HG02759 (cell line): ENCODE data around the gene SORCS2.

ENCODE experiments used
- ATAC-seq: cut with Tn5 transposase; IDR thresholded peaks from one replicate; pipeline ENCODE4 v1.9.1; 2021; ENCODE audit warnings: mild to moderate bottlenecking, moderate library complexity; ENCODE audit not compliant: unreplicated experiment

SORCS2 gene

DNA sequence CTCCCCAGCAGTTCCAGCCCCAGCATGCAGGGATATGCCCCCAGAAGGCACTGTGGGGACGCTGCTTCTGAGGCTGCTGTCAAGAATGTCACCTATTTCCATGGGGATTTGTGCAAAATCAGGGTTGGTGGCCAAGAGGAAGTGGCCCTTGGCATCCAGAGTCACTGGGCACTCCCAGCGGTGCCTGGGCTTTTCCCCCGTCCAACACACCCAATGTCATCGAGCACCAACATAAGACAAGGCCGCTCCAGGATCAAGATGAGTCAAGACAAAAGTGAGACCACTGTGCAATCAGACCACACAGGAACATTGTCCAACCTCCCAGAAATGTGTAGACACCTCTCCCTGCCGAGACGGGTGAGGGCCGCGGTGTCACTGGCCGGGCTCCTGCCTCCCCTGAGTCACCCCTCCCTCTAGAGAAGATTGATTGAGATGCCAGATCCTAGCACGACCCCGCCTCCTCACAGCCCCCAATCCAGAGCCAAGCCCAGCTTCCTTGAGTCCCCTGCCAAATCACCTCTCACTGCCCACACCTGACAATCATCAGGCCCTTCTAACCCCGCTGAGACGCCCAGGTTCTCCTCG is 553.1 kb downstream of the SORCS2 start:
- no peak for ATAC-seq

- no peak for ATAC-seq
Observed at GRCh38 chr4:7746351-7747061, 554.2 kb downstream of the SORCS2 start.

GRCh38 chr4:7747062-7747385 is 554.7 kb downstream of the SORCS2 start:
- ATAC-seq, result no peak

- ATAC-seq, result no peak
Observed at GRCh38 chr4:7747566-7747965, 555.2 kb downstream of the SORCS2 start.

DNA sequence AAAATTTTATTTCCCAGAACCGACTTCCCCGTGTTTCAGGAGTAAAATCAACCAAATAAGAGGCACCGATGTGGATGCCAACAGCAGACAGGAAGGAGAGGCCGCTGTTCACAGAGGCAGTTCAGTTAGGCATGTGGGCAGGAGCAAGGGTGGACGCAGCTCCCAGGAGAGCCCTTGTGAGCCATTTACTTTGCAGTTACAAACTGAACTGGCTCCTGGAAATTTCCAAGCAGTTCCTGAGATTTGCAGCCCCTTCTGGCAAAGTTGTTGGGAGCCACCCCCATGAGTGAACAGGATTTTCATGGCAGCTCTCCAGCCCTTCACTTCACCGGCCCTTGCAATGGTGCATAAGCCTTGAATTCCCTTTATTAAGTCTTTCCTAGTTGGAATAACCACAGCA is 558.2 kb downstream of the SORCS2 start:
- no peak for ATAC-seq

DNA sequence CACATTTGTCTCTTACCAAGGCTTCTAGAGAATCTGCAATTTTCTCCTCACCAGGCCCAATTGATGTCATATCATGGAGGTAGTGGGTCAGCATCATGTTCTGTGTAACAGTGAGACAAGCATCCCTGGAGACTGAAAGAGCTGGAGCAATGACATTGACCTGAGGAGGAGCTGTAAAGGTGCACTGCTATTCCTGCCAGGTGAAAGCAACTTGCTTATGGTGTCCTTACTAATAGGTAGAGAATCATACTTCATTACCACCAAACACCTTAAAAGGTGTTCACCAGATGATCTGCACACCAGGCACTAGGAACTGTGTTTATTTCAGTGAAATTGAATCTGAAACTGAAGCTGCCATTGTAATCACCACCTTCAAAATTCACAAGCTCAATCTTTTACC is 558.6 kb downstream of the SORCS2 start:
- ATAC-seq, result no peak

DNA sequence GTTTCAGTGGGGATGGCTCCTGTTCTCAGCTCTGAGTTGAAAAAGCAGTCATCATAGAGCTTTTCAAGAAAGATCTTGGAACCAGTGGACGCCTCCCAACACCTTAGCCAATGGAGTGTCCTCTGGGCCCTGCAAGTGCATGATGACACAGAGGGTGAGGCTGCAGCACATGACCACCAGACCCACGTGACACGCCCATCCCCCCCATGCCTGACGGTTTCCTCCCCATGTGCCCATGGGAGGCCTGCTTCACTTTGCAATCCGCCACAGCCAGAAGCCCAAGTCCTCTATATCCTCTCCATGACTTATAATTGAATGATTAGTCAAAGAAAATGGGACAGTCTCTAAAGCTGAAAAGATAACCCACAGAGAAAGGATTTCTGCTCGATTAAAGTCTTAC is 560.3 kb downstream of the SORCS2 start:
- no peak for ATAC-seq

- no peak for ATAC-seq
Observed at GRCh38 chr4:7753271-7753670, 560.9 kb downstream of the SORCS2 start.

DNA sequence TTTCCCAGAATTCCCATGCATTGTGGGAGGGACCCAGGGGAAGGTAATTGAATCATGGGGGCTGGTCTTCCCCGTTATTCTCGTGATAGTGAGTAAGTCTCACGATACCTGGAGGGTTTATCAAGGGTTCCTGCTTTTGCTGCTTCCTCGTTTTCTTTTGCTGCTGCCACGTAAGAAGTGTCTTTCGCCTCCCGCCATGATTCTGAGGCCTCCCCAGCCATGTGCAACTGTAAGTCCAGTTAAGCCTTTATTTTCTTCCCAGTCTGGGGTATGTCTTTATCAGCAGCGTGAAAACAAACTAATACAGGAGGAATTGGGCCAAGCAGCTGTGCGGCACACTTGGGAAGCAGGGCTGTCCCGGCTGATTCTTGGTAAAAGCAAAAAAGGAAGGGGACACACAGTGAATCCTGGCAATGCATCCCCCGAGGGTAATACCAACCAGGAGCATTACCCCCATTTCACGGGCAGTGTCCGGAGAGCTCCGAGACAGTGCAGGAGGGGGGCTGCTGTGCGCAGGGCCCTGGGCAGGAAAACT is 561.7 kb downstream of the SORCS2 start:
- no peak for ATAC-seq

DNA sequence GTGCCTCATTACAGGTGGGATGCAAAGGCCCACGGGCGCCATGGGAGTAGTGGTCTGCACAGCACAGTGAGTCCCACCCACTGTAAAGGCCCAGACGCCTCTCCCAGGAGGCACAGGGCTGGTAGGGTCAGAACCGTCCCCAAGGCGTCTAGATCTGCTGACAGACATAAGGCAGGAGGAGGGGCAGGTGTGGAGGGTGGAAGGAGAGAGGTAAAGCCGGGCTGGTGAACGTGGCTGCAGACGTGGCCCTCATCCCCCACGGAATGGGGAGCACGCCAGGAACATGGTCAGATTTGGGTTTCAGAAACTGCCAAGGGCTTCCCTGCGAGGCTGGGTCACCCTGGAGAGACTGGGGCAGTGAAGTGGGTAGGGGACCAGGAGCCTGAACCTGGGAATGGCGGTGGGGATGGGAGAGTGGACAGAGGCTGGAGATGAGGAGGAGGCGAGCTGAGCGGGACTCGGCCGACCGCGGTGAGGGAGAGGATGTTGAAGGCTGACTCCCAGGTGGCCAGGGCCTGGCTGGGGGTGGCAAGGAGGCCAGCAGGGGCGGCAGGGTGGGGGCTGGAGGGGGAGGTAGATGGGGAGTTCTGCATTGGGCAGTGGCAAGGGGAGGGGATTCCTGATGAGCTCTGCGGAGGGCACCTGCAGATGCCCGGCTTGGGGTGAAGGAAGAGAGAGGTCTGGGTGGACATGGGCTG is 562.4 kb downstream of the SORCS2 start:
- ATAC-seq, result no peak

- no peak for ATAC-seq
Observed at GRCh38 chr4:7755561-7755960, 563.2 kb downstream of the SORCS2 start.

DNA sequence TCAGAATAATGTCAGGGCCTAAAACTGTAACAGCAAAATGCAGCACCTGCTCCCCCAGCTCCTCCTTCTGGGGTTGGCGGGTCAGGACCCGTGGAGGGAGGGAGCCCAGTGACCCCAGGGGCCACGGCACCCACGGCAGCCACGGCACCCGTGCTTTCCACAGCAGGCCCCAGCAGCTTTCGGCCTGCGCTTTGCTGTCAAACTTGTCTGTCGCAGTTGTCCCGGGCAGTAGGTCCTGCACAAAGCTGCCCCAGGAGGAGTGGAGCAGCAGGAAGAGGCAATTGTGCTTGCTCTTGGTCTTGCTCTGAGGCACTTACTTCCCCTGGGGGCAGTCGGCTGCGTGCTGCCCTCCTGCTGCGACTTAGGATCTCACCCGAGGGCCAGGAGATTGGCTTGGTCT is 563.7 kb downstream of the SORCS2 start:
- no peak for ATAC-seq

GRCh38 chr4:7756561-7757355 is 564.4 kb downstream of the SORCS2 start:
- ATAC-seq, result no peak

GRCh38 chr4:7757501-7758471 is 565.4 kb downstream of the SORCS2 start:
- ATAC-seq, result no peak

DNA sequence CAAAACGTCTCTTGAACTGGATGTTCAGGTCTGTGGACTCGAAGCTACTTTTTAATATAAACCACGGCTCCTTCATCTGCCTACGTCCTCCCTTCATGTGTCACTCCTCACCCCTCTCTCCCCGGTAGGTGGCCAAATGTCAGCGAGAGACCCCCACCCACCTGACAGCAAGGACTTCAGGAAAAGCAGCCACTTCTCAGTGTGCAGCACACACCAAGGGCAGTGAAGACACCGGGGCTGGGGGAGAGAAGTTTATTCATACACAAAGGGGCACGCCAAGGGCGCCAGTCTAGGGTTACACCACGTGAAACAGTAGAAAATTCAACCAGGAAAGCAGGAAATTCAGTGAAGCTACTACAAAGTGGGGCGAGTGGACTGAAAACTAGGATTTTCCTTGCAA is 566.1 kb downstream of the SORCS2 start:
- ATAC-seq, result no peak

- no peak for ATAC-seq
Observed at GRCh38 chr4:7759216-7759615, 566.9 kb downstream of the SORCS2 start.

DNA sequence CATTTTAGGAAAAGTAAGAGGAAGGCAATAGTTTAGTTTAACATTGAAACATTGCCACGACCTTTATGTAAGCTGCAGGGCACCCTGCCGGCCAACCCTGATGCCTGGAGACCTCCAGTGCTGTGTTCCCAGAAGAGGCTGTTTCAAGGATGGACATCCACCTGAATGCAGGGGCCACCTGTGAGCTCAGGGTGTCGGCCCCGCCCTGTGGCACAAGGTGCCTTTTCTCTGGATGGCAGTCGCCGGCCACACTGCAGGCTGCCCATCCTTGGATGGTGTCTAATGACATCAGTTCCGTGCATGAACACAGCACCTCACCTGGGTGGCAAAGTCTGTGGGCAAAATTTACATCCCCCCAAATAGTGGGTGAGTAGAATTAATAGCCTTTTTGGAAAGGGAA is 567.3 kb downstream of the SORCS2 start:
- no peak for ATAC-seq

DNA sequence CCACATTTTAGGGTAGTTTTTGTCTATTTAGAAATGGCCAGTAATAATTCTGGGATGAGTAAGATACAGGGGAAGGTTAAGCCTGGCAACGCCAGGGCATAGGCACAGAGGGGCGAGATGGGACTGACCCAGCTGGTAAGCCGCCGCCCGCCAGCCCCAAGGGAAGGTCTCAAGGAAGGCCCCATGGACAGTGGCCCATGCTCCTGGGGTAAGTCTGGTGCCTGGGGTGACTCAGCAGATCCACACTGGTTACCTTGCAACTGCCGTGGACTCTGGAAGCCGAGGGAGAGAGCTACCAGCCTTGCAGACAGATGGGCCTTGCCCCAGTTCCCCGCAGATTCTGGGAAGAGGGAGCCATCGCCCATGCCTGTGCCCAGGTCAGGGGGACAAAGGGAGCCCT is 567.9 kb downstream of the SORCS2 start:
- no peak for ATAC-seq

DNA sequence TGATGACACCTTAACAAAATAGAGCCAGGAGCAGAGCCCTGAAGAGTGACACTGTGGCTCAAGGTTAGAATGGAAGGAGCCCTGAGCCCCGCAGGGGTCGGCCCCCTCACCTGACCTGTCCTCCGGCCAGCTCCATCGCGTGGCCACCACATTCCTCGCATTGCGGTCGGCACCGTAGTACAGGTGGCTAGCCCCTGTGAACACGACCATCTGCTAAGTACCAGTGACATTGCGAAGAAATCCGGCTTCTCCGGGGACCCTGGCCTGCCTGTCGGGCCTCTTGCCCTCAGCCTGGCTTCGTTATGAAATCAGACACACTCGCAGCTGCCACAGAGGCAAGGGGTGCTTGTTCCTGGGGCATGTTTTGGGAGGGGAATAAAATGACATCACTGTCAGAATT is 568.4 kb downstream of the SORCS2 start:
- ATAC-seq, result no peak

GRCh38 chr4:7761312-7761711 is 569.0 kb downstream of the SORCS2 start:
- ATAC-seq, result no peak
